SK-N-SH treated with all-trans-retinoic acid at 6 μM for 48 hours (cell line): ENCODE results near the gene HABP4.

Experiments used
- ARNTL ChIP-seq: fragments of 450-650 bp; formaldehyde crosslinking; IDR thresholded peaks from 2 replicates; pipeline ENCODE4 v1.5.0; 2020; ENCODE audit warnings: low read depth, mild to moderate bottlenecking, moderate library complexity, borderline replicate concordance
- CREB5 ChIP-seq: fragments of 250-450 bp; sonication (Bioruptor Pico); IDR thresholded peaks from 2 replicates; pipeline ENCODE4 v1.5.1; 2020; ENCODE audit warnings: low read depth, mild to moderate bottlenecking, moderate library complexity
- CSRNP3 ChIP-seq: fragments of 250-450 bp; sonication (Bioruptor Pico); IDR thresholded peaks from 2 replicates; pipeline ENCODE4 v1.5.1; 2021; ENCODE audit warnings: mild to moderate bottlenecking, moderate library complexity
- ISL1 ChIP-seq: fragments of 250-450 bp; sonication (Bioruptor Pico); IDR thresholded peaks from 2 replicates; pipeline ENCODE4 v2.1.2; 2022; ENCODE audit warnings: mild to moderate bottlenecking, moderate library complexity
- OSR1 ChIP-seq: fragments of 250-450 bp; sonication (Bioruptor Pico); IDR thresholded peaks from 2 replicates; pipeline ENCODE4 v1.8.0; 2022; ENCODE audit warnings: moderate library complexity, mild to moderate bottlenecking, inconsistent platforms
- PPARA ChIP-seq: fragments of 250-450 bp; sonication (Bioruptor Pico); IDR thresholded peaks from 2 replicates; pipeline ENCODE4 v1.5.0; 2020; ENCODE audit warnings: mild to moderate bottlenecking, borderline replicate concordance
- SNAI2 ChIP-seq: fragments of 250-450 bp; sonication (Bioruptor Pico); IDR thresholded peaks from 2 replicates; pipeline ENCODE4 v1.5.0; 2020; ENCODE audit warnings: mild to moderate bottlenecking, moderate library complexity
- ZC3H10 ChIP-seq: fragments of 250-450 bp; sonication (Bioruptor Pico); IDR thresholded peaks from 2 replicates; pipeline ENCODE4 v1.5.1; 2021; ENCODE audit warnings: mild to moderate bottlenecking, moderate library complexity
- ZFP30 ChIP-seq: fragments of 450-650 bp; formaldehyde crosslinking; IDR thresholded peaks from 2 replicates; pipeline ENCODE4 v1.5.0; 2022; ENCODE audit warnings: mild to moderate bottlenecking, moderate library complexity
- ZNF70 ChIP-seq: fragments of 450-650 bp; formaldehyde crosslinking; IDR thresholded peaks from 2 replicates; pipeline ENCODE4 v1.5.0; 2020; ENCODE audit warnings: mild to moderate bottlenecking, moderate library complexity
- ZNF8 ChIP-seq: fragments of 450-650 bp; formaldehyde crosslinking; IDR thresholded peaks from 2 replicates; pipeline ENCODE4 v1.5.0; 2020; ENCODE audit warnings: mild to moderate bottlenecking, moderate library complexity
- TF ChIP-seq, protein P1 (sequence below): fragments of 250-450 bp; sonication (Bioruptor Pico); IDR thresholded peaks from 2 replicates; pipeline ENCODE4 v1.5.0; 2020; ENCODE audit warnings: mild to moderate bottlenecking, moderate library complexity
- TF ChIP-seq, protein P2 (sequence below): fragments of 250-450 bp; sonication (Bioruptor Pico); IDR thresholded peaks from 2 replicates; pipeline ENCODE4 v1.8.0; 2020; ENCODE audit warnings: mild to moderate bottlenecking, moderate library complexity, borderline replicate concordance

GRCh38 chr9:96457266-96457665 is 7.3 kb downstream of the HABP4 start:
- TF ChIP-seq ARNTL (CRISPR knock-in tag) (no peak), OSR1 (CRISPR knock-in tag) (no peak), SNAI2 (CRISPR knock-in tag) (no peak), ZNF70 (CRISPR knock-in tag) (no peak), CREB5 (CRISPR knock-in tag) (no peak), CSRNP3 (no peak), ZC3H10 (CRISPR knock-in tag) (no peak), PPARA (CRISPR knock-in tag) (no peak), ZNF8 (CRISPR knock-in tag) (no peak), ISL1 (CRISPR knock-in tag) (no peak), ZFP30 (CRISPR knock-in tag) (no peak)
- TF ChIP-seq, protein P1, sequence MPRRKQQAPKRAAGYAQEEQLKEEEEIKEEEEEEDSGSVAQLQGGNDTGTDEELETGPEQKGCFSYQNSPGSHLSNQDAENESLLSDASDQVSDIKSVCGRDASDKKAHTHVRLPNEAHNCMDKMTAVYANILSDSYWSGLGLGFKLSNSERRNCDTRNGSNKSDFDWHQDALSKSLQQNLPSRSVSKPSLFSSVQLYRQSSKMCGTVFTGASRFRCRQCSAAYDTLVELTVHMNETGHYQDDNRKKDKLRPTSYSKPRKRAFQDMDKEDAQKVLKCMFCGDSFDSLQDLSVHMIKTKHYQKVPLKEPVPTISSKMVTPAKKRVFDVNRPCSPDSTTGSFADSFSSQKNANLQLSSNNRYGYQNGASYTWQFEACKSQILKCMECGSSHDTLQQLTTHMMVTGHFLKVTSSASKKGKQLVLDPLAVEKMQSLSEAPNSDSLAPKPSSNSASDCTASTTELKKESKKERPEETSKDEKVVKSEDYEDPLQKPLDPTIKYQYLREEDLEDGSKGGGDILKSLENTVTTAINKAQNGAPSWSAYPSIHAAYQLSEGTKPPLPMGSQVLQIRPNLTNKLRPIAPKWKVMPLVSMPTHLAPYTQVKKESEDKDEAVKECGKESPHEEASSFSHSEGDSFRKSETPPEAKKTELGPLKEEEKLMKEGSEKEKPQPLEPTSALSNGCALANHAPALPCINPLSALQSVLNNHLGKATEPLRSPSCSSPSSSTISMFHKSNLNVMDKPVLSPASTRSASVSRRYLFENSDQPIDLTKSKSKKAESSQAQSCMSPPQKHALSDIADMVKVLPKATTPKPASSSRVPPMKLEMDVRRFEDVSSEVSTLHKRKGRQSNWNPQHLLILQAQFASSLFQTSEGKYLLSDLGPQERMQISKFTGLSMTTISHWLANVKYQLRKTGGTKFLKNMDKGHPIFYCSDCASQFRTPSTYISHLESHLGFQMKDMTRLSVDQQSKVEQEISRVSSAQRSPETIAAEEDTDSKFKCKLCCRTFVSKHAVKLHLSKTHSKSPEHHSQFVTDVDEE (CRISPR knock-in tag), result no peak
- TF ChIP-seq, protein P2, sequence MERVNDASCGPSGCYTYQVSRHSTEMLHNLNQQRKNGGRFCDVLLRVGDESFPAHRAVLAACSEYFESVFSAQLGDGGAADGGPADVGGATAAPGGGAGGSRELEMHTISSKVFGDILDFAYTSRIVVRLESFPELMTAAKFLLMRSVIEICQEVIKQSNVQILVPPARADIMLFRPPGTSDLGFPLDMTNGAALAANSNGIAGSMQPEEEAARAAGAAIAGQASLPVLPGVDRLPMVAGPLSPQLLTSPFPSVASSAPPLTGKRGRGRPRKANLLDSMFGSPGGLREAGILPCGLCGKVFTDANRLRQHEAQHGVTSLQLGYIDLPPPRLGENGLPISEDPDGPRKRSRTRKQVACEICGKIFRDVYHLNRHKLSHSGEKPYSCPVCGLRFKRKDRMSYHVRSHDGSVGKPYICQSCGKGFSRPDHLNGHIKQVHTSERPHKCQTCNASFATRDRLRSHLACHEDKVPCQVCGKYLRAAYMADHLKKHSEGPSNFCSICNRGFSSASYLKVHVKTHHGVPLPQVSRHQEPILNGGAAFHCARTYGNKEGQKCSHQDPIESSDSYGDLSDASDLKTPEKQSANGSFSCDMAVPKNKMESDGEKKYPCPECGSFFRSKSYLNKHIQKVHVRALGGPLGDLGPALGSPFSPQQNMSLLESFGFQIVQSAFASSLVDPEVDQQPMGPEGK (CRISPR knock-in tag), result no peak
